ENCODE measurements around the gene FBXO24.

Gene FBXO24

GRCh38 chr7:100591596-100591995, 5.5 kb downstream of the FBXO24 start:
- Histone ChIP-seq H3K36me3 (no peaks in the 10 kb centered on the region), H3K9me3 (no peaks in the 10 kb centered on the region), H3K4me1 (no peaks in the 10 kb centered on the region), H3K4me3 (ENCODE audit: low read depth, low read length) (no peak overlapping the region), H3K27me3 (no peaks in the 10 kb centered on the region)
- DNase-seq: no peak
- no peak for TF ChIP-seq CTCF (IDR thresholded peaks at IDR 0.05; ENCODE audit: low read depth, low read length)

- Histone ChIP-seq H3K4me1 (no peaks in the 10 kb centered on the region), H3K27me3 (no peaks in the 10 kb centered on the region), H3K4me3 (ENCODE audit: low read depth, low read length) (no peak overlapping the region), H3K9me3 (no peaks in the 10 kb centered on the region), H3K36me3 (no peaks in the 10 kb centered on the region)
- no peak for TF ChIP-seq CTCF (IDR thresholded peaks at IDR 0.05; ENCODE audit: low read depth, low read length)
- DNase-seq: no peak
These were observed 9.1 kb downstream of the FBXO24 start for GRCh38 chr7:100595188-100595587.

DNA sequence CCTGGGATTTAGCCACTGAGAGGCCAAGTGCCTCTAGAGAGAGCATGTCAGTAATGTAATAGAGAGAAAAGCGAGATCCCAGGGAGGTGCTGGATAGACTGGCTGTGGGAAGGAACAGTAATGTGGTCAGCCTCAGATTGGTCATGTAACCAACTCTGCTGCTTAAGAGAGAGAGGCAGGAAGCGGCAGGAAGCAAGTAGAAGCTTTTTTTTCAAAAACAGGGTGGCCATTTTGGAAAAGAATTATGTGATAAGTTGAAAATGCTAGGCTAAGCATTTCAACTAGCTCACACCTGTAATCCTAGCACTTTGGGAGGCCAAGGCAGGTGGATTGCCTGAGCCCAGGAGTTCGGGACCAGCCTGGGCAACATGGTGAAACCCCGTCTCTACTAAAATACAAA, 12.3 kb downstream of the FBXO24 start:
- DNase-seq: no peak
- Histone ChIP-seq H3K36me3 (no peaks in the 10 kb centered on the region), H3K4me3 (ENCODE audit: low read depth, low read length) (no peak overlapping the region), H3K27me3 (no peaks in the 10 kb centered on the region), H3K4me1 (peaks cover 3% of the 10 kb centered on the region), H3K9me3 (no peaks in the 10 kb centered on the region)
- TF ChIP-seq CTCF (IDR thresholded peaks at IDR 0.05; ENCODE audit: low read depth, low read length): no peak

DNA sequence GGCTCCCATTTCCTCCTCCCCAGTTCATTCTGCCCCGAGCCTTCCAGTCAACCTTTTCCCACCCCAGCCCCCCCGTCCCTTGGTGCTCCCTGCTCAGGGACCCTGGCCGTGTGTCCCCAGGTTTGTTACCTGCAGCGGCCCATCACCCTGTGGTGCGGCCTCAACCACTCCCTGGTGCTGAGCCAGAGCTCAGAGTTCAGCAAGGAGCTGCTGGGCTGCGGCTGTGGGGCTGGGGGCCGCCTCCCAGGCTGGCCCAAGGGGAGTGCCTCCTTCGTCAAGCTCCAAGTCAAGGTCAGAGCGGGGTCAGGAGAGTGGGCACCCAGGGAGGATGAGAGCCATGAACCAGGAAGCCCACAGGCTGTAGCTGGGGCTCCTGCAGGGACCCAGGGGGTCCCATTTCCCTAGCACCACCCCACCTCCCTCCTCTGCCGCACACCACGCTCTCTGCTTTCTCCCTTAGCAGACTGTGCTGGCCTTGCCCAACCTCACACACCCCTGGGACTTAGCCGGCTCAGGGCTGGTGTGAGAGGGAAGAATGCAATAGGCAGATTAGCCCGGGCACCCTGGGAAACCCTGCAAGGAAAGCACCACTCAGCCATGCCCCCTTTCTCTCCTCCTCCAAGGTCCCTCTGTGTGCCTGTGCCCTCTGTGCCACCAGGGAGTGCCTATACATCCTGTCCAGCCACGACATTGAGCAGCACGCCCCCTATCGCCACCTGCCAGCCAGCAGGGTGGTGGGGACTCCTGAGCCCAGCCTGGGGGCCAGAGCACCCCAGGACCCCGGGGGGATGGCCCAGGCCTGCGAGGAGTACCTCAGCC, 14.0 kb downstream of the FBXO24 start:
- Histone ChIP-seq H3K9me3 (no peaks in the 10 kb centered on the region), H3K36me3 (peaks cover 5% of the 10 kb centered on the region), H3K27me3 (no peaks in the 10 kb centered on the region), H3K4me1 (peaks cover 6% of the 10 kb centered on the region), H3K4me3 (ENCODE audit: low read depth, low read length) (no peak overlapping the region)
- no peak for DNase-seq
- TF ChIP-seq CTCF (IDR thresholded peaks at IDR 0.05; ENCODE audit: low read depth, low read length): no peak; the same call in 1 of the 2 replicates

- peaks cover 6% of the 10 kb centered on the region for H3K4me1 ChIP-seq
- no peaks in the 10 kb centered on the region for H3K27me3 ChIP-seq
- H3K4me3 ChIP-seq (ENCODE audit: low read depth, low read length): no peak overlapping the region
- TF ChIP-seq CTCF (IDR thresholded peaks at IDR 0.05; ENCODE audit: low read depth, low read length): no peak
- no peaks in the 10 kb centered on the region for H3K9me3 ChIP-seq
- no peak for DNase-seq
- peaks cover 11% of the 10 kb centered on the region for H3K36me3 ChIP-seq
These were observed 14.6 kb downstream of the FBXO24 start for GRCh38 chr7:100600730-100601038.

- Histone ChIP-seq H3K9me3 (no peaks in the 10 kb centered on the region), H3K36me3 (peaks cover 33% of the 10 kb centered on the region), H3K27me3 (no peaks in the 10 kb centered on the region), H3K4me3 (ENCODE audit: low read depth, low read length) (peak overlapping the region; percentile 80), H3K4me1 (peaks cover 6% of the 10 kb centered on the region)
- DNase-seq: peak; percentile 97
- no peak for TF ChIP-seq CTCF (IDR thresholded peaks at IDR 0.05; ENCODE audit: low read depth, low read length)
These were observed 17.0 kb downstream of the FBXO24 start for GRCh38 chr7:100602889-100603725.
